GM12865 (cell line): ENCODE results near the gene IGFLR1.

Experiments used
- DNase-seq: peaks from one replicate; pipeline ENCODE4 v3.0.0; 2010; ENCODE audit warnings: low read depth
- H3K4me3 ChIP-seq: 2 replicates; pipeline ENCODE4 v1.5.1; 2011; ENCODE audit warnings: mild to moderate bottlenecking, low read depth, low read length, control low read depth
- TF ChIP-seq, protein P1 (sequence below): IDR thresholded peaks from 2 replicates; pipeline ENCODE4 v1.5.1; 2011; ENCODE audit warnings: low read length, control low read depth, low read depth, inconsistent platforms; ENCODE audit not compliant: insufficient read depth; ENCODE audit errors: missing control alignments

Gene IGFLR1

DNA sequence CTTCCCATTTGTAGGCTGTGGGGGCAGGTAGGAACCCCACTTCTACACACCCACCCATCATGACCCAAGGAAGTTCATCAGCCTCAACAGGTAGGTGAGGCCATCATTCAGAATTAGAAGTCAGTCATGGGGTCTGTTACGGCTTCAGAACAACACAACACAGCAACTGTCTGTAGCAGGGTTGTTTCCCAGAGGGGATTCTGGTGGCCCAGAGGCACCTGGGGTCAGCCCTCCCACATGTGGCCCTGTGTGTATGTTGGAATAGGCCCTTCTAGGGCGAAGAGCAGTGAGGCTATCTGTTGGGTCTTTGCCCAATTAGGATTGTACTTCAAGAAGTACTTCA, 3.4 kb downstream of the IGFLR1 start:
- TF ChIP-seq, protein P1, sequence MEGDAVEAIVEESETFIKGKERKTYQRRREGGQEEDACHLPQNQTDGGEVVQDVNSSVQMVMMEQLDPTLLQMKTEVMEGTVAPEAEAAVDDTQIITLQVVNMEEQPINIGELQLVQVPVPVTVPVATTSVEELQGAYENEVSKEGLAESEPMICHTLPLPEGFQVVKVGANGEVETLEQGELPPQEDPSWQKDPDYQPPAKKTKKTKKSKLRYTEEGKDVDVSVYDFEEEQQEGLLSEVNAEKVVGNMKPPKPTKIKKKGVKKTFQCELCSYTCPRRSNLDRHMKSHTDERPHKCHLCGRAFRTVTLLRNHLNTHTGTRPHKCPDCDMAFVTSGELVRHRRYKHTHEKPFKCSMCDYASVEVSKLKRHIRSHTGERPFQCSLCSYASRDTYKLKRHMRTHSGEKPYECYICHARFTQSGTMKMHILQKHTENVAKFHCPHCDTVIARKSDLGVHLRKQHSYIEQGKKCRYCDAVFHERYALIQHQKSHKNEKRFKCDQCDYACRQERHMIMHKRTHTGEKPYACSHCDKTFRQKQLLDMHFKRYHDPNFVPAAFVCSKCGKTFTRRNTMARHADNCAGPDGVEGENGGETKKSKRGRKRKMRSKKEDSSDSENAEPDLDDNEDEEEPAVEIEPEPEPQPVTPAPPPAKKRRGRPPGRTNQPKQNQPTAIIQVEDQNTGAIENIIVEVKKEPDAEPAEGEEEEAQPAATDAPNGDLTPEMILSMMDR = no peak
- DNase-seq = no peak

DNA sequence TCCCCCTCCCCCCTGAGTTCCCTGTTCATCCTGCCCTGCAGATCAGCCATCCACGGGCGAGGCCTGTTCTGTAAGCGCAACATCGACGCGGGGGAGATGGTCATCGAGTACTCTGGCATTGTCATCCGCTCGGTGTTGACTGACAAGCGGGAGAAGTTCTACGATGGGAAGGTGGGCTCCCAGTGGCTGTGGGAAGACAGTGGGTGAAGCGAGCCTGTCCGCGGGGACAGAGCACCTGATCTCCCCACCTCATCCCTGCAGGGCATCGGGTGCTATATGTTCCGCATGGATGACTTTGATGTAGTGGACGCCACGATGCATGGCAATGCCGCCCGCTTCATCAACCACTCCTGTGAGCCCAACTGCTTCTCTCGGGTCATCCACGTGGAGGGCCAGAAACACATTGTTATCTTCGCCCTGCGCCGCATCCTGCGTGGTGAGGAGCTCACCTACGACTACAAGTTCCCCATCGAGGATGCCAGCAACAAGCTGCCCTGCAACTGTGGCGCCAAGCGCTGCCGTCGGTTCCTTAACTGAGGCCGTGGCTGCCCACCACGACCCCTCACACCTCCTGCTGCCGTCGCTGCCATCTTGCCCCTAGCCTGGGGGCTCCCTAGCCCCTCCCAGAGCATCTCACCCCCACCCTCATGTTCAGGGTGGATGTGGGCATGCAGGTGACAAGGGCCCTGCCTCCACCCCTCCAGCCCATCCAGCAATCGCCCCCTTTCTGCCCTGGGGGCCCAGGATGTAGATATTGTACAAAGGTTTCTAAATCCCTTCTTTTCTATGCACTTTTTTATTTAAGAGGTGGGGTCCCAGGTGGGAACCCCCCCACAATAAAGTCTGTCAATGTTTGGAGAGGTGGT, 4.0 kb downstream of the IGFLR1 start:
- DNase-seq = no peak
- TF ChIP-seq, protein P1 = no peak
- H3K4me3 ChIP-seq = no peak overlapping the region

More for the DNA sequence above, 3.4 kb downstream of the IGFLR1 start:
- no peak overlapping the region for H3K4me3 ChIP-seq

DNA sequence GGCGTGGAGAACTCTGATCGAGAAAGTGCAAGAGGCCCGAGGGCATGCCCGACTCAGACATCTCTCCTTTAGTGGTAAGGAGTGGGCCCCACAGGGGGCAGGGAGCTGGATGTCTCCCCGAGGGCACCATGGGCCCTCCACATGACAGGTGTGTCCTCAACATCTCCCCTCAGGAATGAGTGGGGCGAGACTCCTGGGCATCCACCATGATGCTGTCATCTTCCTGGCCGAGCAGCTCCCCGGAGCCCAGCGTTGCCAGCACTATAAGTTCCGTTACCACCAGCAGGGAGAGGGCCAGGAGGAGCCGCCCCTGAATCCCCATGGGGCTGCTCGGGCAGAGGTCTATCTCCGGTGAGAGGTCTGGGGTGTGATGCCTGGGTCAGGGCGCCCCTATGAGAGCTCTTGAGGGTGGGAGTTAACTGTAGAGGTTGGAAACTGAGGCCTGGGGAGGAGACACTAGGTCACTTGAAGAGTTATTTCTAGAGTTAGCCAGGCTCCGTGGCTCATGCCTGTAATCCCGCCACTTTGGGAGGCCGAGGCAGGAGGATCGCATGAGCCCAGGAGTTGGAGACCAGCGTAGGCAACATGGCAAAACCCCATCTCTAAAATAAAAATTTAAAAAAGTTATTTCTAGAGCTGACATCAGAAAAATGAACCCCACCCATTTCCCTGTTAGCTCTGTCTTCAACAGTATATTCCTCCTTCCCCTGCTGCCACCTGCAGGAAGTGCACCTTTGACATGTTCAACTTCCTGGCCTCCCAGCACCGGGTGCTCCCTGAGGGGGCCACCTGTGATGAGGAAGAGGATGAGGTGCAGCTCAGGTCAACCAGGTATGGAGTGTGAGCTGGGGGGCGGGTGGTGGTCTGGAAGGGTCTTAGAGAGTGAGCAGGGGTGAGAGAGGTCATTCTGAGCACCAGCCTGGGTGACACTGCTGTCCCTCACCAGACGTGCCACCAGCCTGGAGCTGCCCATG, 5.1 kb downstream of the IGFLR1 start:
- H3K4me3 ChIP-seq = no peak overlapping the region
- TF ChIP-seq, protein P1 = peak; percentile 22
- no peak for DNase-seq

- H3K4me3 ChIP-seq = no peak overlapping the region
- TF ChIP-seq, protein P1 = no peak
- DNase-seq = no peak
Observed at GRCh38 chr19:35734889-35735288, 7.4 kb downstream of the IGFLR1 start.

GRCh38 chr19:35734273-35734672, 8.0 kb downstream of the IGFLR1 start:
- H3K4me3 ChIP-seq = no peak overlapping the region
- TF ChIP-seq, protein P1 = no peak
- DNase-seq = no peak

GRCh38 chr19:35733180-35734125, 8.8 kb downstream of the IGFLR1 start:
- TF ChIP-seq, protein P1 = no peak
- no peak overlapping the region for H3K4me3 ChIP-seq
- DNase-seq = no peak
